HEK293 (cell line): ENCODE measurements around the gene MATR3.
A peak's percentile ranks its signal among the peaks of the same experiment; 100 is the strongest.

ENCODE experiments used
- GLIS2 ChIP-seq: fragments of 450-650 bp; formaldehyde crosslinking; IDR thresholded peaks from 2 replicates; pipeline ENCODE4 v1.5.1; 2016; ENCODE audit warnings: missing biosample characterization, missing genetic modification characterization
- SCRT1 ChIP-seq: fragments of 450-650 bp; formaldehyde crosslinking; IDR thresholded peaks from 2 replicates; pipeline ENCODE4 v1.5.1; 2016; ENCODE audit warnings: missing biosample characterization, missing genetic modification characterization, borderline replicate concordance
- SP3 ChIP-seq: fragments of 450-650 bp; formaldehyde crosslinking; IDR thresholded peaks from 2 replicates; pipeline ENCODE4 v1.5.1; 2016; ENCODE audit warnings: missing biosample characterization, missing genetic modification characterization
- TCF7L2 ChIP-seq: IDR thresholded peaks from 2 replicates; pipeline ENCODE4 v1.6.1; 2011; ENCODE audit warnings: low read depth, mild to moderate bottlenecking, inconsistent platforms, low read length, moderate library complexity, borderline replicate concordance
- ZBTB17 ChIP-seq: fragments of 450-650 bp; formaldehyde crosslinking; IDR thresholded peaks from 2 replicates; pipeline ENCODE4 v1.5.1; 2016; ENCODE audit warnings: missing biosample characterization, missing genetic modification characterization
- ZFP3 ChIP-seq: fragments of 450-650 bp; formaldehyde crosslinking; IDR thresholded peaks from 2 replicates; pipeline ENCODE4 v1.5.1; 2016; ENCODE audit warnings: low read depth, missing biosample characterization, missing genetic modification characterization
- ZNF16 ChIP-seq: fragments of 450-650 bp; formaldehyde crosslinking; IDR thresholded peaks from 2 replicates; pipeline ENCODE4 v1.5.1; 2016; ENCODE audit warnings: low read depth, missing biosample characterization, missing genetic modification characterization
- ZNF184 ChIP-seq: fragments of 450-650 bp; IDR thresholded peaks from 2 replicates; pipeline ENCODE4 v1.5.1; 2018; ENCODE audit warnings: missing biosample characterization, mild to moderate bottlenecking, missing genetic modification characterization
- ZNF274 ChIP-seq, 2 experiments: fragments of 200-500 bp in 1 of 2; fragments of 450-650 bp in 1 of 2; sonication (Bioruptor generic) in 1 of 2; formaldehyde crosslinking in 1 of 2; IDR thresholded peaks; 2 replicates each; pipeline versions ENCODE4 v1.5.1 to v1.6.1; 2014 to 2016; ENCODE audit warnings: borderline replicate concordance in 1 of 2, inconsistent platforms in 1 of 2, low read length in 1 of 2, missing biosample characterization in 1 of 2, missing genetic modification characterization in 1 of 2
- ZNF292 ChIP-seq: fragments of 450-650 bp; formaldehyde crosslinking; IDR thresholded peaks from 2 replicates; pipeline ENCODE4 v1.5.1; 2016; ENCODE audit warnings: low read depth, missing biosample characterization, missing genetic modification characterization, borderline replicate concordance
- ZNF324 ChIP-seq: fragments of 450-650 bp; formaldehyde crosslinking; IDR thresholded peaks from 2 replicates; pipeline ENCODE4 v1.5.1; 2016; ENCODE audit warnings: missing biosample characterization, missing genetic modification characterization
- ZNF426 ChIP-seq: fragments of 450-650 bp; formaldehyde crosslinking; IDR thresholded peaks from 2 replicates; pipeline ENCODE4 v1.5.1; 2017; ENCODE audit warnings: missing biosample characterization, missing genetic modification characterization, mild to moderate bottlenecking, inconsistent platforms, moderate library complexity
- ZNF433 ChIP-seq: fragments of 450-650 bp; formaldehyde crosslinking; IDR thresholded peaks from 2 replicates; pipeline ENCODE4 v1.5.1; 2016; ENCODE audit warnings: missing biosample characterization, missing genetic modification characterization, low read depth
- ZNF514 ChIP-seq: fragments of 450-650 bp; formaldehyde crosslinking; IDR thresholded peaks from 2 replicates; pipeline ENCODE4 v1.5.1; 2016; ENCODE audit warnings: missing biosample characterization, missing genetic modification characterization
- ZNF544 ChIP-seq: fragments of 450-650 bp; formaldehyde crosslinking; IDR thresholded peaks from 2 replicates; pipeline ENCODE4 v1.5.0; 2017; ENCODE audit warnings: missing biosample characterization, missing genetic modification characterization
- ZNF585B ChIP-seq: fragments of 450-650 bp; formaldehyde crosslinking; IDR thresholded peaks from 2 replicates; pipeline ENCODE4 v1.5.1; 2016; ENCODE audit warnings: missing biosample characterization, missing genetic modification characterization
- ZNF596 ChIP-seq: fragments of 450-650 bp; IDR thresholded peaks from 2 replicates; pipeline ENCODE4 v1.5.0; 2018; ENCODE audit warnings: missing biosample characterization, mild to moderate bottlenecking, missing genetic modification characterization, moderate library complexity
- ZNF624 ChIP-seq: fragments of 450-650 bp; formaldehyde crosslinking; IDR thresholded peaks from 2 replicates; pipeline ENCODE4 v1.5.1; 2017; ENCODE audit warnings: missing biosample characterization, missing genetic modification characterization
- ZNF654 ChIP-seq: fragments of 450-650 bp; formaldehyde crosslinking; IDR thresholded peaks from 2 replicates; pipeline ENCODE4 v1.5.1; 2016; ENCODE audit warnings: low read depth, missing biosample characterization, missing genetic modification characterization
- ZNF677 ChIP-seq: fragments of 450-650 bp; IDR thresholded peaks from 2 replicates; pipeline ENCODE4 v1.5.0; 2018; ENCODE audit warnings: missing biosample characterization, mild to moderate bottlenecking, missing genetic modification characterization, moderate library complexity
- ZNF768 ChIP-seq: fragments of 450-650 bp; formaldehyde crosslinking; IDR thresholded peaks from 2 replicates; pipeline ENCODE4 v1.5.1; 2018; ENCODE audit warnings: missing biosample characterization, mild to moderate bottlenecking, missing genetic modification characterization
- TF ChIP-seq, protein P1 (sequence below): IDR thresholded peaks from 2 replicates; pipeline ENCODE4 v1.6.1; 2011; ENCODE audit warnings: mild to moderate bottlenecking, low read depth, low read length, borderline replicate concordance
- TF ChIP-seq, protein P2 (sequence below): fragments of 450-650 bp; formaldehyde crosslinking; IDR thresholded peaks from 2 replicates; pipeline ENCODE4 v1.5.1; 2017; ENCODE audit warnings: missing biosample characterization, mild to moderate bottlenecking, missing genetic modification characterization, moderate library complexity
- TF ChIP-seq, protein P3 (sequence below): fragments of 450-650 bp; formaldehyde crosslinking; IDR thresholded peaks from 2 replicates; pipeline ENCODE4 v1.5.1; 2016; ENCODE audit warnings: missing biosample characterization, missing genetic modification characterization
- TF ChIP-seq, protein P4 (sequence below): fragments of 450-650 bp; formaldehyde crosslinking; IDR thresholded peaks from 2 replicates; pipeline ENCODE4 v1.5.1; 2016; ENCODE audit warnings: missing biosample characterization, missing genetic modification characterization
- TF ChIP-seq, protein P5 (sequence below): fragments of 450-650 bp; formaldehyde crosslinking; IDR thresholded peaks from 2 replicates; pipeline ENCODE4 v1.5.0; 2017; ENCODE audit warnings: missing biosample characterization, missing genetic modification characterization, borderline replicate concordance
- TF ChIP-seq, protein P6 (sequence below): fragments of 450-650 bp; formaldehyde crosslinking; IDR thresholded peaks from 2 replicates; pipeline ENCODE4 v1.5.1; 2016; ENCODE audit warnings: missing biosample characterization, missing genetic modification characterization
- TF ChIP-seq, protein P7 (sequence below): fragments of 450-650 bp; formaldehyde crosslinking; IDR thresholded peaks from 2 replicates; pipeline ENCODE4 v1.5.1; 2016; ENCODE audit warnings: missing biosample characterization, missing genetic modification characterization

MATR3 gene

DNA sequence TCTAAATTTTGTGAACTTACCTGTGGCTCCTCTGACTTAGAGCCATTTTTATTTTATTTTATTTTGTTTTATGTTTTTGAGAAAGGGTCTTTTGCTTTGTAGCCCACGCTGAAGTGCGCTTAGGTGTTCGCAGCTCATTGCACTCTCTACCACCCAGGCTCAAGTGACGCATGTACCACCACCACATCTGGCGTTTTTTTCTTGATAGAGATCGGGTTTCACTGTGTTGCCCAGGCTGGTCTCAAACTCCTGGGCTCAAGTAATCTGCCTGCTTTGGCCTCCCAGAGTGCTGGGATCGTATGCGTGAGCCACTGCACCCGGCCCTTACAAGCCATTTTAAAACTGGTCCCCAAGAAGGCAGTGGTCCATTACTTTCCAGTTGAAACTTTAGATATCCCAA lies 18.5 kb downstream of the MATR3 start (continued):
- TF ChIP-seq ZNF292 (tag by site-specific recombination) = no peak
- no peak for TF ChIP-seq ZNF426 (tag by site-specific recombination)
- TF ChIP-seq ZNF544 = no peak
- no peak for TF ChIP-seq TCF7L2
- TF ChIP-seq SP3 (tag by site-specific recombination) = no peak
- TF ChIP-seq, protein P1, sequence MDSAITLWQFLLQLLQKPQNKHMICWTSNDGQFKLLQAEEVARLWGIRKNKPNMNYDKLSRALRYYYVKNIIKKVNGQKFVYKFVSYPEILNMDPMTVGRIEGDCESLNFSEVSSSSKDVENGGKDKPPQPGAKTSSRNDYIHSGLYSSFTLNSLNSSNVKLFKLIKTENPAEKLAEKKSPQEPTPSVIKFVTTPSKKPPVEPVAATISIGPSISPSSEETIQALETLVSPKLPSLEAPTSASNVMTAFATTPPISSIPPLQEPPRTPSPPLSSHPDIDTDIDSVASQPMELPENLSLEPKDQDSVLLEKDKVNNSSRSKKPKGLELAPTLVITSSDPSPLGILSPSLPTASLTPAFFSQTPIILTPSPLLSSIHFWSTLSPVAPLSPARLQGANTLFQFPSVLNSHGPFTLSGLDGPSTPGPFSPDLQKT = no peak
- TF ChIP-seq, protein P2, sequence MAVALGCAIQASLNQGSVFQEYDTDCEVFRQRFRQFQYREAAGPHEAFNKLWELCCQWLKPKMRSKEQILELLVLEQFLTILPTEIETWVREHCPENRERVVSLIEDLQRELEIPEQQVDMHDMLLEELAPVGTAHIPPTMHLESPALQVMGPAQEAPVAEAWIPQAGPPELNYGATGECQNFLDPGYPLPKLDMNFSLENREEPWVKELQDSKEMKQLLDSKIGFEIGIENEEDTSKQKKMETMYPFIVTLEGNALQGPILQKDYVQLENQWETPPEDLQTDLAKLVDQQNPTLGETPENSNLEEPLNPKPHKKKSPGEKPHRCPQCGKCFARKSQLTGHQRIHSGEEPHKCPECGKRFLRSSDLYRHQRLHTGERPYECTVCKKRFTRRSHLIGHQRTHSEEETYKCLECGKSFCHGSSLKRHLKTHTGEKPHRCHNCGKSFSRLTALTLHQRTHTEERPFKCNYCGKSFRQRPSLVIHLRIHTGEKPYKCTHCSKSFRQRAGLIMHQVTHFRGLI = peak; percentile 19; the same call in 1 of the 2 replicates
- TF ChIP-seq, protein P3, sequence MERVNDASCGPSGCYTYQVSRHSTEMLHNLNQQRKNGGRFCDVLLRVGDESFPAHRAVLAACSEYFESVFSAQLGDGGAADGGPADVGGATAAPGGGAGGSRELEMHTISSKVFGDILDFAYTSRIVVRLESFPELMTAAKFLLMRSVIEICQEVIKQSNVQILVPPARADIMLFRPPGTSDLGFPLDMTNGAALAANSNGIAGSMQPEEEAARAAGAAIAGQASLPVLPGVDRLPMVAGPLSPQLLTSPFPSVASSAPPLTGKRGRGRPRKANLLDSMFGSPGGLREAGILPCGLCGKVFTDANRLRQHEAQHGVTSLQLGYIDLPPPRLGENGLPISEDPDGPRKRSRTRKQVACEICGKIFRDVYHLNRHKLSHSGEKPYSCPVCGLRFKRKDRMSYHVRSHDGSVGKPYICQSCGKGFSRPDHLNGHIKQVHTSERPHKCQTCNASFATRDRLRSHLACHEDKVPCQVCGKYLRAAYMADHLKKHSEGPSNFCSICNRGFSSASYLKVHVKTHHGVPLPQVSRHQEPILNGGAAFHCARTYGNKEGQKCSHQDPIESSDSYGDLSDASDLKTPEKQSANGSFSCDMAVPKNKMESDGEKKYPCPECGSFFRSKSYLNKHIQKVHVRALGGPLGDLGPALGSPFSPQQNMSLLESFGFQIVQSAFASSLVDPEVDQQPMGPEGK (tag by site-specific recombination) = peak; percentile 43
- 0 out of 2 replicates have a peak, but pooled peaks have one; percentile 35 for TF ChIP-seq ZFP3 (tag by site-specific recombination)
- no peak for TF ChIP-seq ZNF654 (tag by site-specific recombination)
- TF ChIP-seq ZNF16 (tag by site-specific recombination) = no peak
- TF ChIP-seq ZNF624 (tag by site-specific recombination) = no peak
- TF ChIP-seq, protein P4, sequence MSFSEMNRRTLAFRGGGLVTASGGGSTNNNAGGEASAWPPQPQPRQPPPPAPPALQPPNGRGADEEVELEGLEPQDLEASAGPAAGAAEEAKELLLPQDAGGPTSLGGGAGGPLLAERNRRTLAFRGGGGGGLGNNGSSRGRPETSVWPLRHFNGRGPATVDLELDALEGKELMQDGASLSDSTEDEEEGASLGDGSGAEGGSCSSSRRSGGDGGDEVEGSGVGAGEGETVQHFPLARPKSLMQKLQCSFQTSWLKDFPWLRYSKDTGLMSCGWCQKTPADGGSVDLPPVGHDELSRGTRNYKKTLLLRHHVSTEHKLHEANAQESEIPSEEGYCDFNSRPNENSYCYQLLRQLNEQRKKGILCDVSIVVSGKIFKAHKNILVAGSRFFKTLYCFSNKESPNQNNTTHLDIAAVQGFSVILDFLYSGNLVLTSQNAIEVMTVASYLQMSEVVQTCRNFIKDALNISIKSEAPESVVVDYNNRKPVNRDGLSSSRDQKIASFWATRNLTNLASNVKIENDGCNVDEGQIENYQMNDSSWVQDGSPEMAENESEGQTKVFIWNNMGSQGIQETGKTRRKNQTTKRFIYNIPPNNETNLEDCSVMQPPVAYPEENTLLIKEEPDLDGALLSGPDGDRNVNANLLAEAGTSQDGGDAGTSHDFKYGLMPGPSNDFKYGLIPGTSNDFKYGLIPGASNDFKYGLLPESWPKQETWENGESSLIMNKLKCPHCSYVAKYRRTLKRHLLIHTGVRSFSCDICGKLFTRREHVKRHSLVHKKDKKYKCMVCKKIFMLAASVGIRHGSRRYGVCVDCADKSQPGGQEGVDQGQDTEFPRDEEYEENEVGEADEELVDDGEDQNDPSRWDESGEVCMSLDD (tag by site-specific recombination) = no peak
- no peak for TF ChIP-seq ZNF677 (tag by site-specific recombination)
- TF ChIP-seq, protein P5, sequence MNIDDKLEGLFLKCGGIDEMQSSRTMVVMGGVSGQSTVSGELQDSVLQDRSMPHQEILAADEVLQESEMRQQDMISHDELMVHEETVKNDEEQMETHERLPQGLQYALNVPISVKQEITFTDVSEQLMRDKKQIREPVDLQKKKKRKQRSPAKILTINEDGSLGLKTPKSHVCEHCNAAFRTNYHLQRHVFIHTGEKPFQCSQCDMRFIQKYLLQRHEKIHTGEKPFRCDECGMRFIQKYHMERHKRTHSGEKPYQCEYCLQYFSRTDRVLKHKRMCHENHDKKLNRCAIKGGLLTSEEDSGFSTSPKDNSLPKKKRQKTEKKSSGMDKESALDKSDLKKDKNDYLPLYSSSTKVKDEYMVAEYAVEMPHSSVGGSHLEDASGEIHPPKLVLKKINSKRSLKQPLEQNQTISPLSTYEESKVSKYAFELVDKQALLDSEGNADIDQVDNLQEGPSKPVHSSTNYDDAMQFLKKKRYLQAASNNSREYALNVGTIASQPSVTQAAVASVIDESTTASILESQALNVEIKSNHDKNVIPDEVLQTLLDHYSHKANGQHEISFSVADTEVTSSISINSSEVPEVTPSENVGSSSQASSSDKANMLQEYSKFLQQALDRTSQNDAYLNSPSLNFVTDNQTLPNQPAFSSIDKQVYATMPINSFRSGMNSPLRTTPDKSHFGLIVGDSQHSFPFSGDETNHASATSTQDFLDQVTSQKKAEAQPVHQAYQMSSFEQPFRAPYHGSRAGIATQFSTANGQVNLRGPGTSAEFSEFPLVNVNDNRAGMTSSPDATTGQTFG = no peak
- peak; percentile 79 for TF ChIP-seq GLIS2 (tag by site-specific recombination)
- TF ChIP-seq ZNF433 = no peak
- peak; percentile 74 for TF ChIP-seq ZBTB17 (tag by site-specific recombination)
- TF ChIP-seq, protein P6, sequence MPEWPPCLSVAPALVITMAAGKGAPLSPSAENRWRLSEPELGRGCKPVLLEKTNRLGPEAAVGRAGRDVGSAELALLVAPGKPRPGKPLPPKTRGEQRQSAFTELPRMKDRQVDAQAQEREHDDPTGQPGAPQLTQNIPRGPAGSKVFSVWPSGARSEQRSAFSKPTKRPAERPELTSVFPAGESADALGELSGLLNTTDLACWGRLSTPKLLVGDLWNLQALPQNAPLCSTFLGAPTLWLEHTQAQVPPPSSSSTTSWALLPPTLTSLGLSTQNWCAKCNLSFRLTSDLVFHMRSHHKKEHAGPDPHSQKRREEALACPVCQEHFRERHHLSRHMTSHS (tag by site-specific recombination) = no peak
- no peak for TF ChIP-seq ZNF324 (tag by site-specific recombination)
- TF ChIP-seq, protein P7, sequence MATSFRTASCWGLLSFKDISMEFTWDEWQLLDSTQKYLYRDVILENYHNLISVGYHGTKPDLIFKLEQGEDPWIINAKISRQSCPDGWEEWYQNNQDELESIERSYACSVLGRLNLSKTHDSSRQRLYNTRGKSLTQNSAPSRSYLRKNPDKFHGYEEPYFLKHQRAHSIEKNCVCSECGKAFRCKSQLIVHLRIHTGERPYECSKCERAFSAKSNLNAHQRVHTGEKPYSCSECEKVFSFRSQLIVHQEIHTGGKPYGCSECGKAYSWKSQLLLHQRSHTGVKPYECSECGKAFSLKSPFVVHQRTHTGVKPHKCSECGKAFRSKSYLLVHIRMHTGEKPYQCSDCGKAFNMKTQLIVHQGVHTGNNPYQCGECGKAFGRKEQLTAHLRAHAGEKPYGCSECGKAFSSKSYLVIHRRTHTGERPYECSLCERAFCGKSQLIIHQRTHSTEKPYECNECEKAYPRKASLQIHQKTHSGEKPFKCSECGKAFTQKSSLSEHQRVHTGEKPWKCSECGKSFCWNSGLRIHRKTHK = no peak
- TF ChIP-seq ZNF184 (tag by site-specific recombination) = no peak
- TF ChIP-seq ZNF596 = no peak
- TF ChIP-seq ZNF768 (tag by site-specific recombination) = no peak
- no peak for TF ChIP-seq ZNF585B (tag by site-specific recombination)
- TF ChIP-seq SCRT1 (tag by site-specific recombination) = 0 out of 2 replicates have a peak, but pooled peaks have one; percentile 29
- no peak for TF ChIP-seq ZNF274 (IDR thresholded peaks at IDR 0.05; ENCODE audit: low read length)
- no peak for TF ChIP-seq ZNF274 (tag by site-specific recombination; IDR thresholded peaks at IDR 0.05; ENCODE audit: borderline replicate concordance)
- TF ChIP-seq ZNF514 (tag by site-specific recombination) = no peak
